Hepatic stellate cell (primary cell): Measurements from ENCODE around the gene BCAN.
A peak's percentile ranks its signal among the peaks of the same experiment; 100 is the strongest.

ENCODE experiments used
- DNase-seq: peaks from one replicate; pipeline ENCODE4 v3.0.0; 2011; ENCODE audit warnings: low spot score

Gene BCAN

DNA sequence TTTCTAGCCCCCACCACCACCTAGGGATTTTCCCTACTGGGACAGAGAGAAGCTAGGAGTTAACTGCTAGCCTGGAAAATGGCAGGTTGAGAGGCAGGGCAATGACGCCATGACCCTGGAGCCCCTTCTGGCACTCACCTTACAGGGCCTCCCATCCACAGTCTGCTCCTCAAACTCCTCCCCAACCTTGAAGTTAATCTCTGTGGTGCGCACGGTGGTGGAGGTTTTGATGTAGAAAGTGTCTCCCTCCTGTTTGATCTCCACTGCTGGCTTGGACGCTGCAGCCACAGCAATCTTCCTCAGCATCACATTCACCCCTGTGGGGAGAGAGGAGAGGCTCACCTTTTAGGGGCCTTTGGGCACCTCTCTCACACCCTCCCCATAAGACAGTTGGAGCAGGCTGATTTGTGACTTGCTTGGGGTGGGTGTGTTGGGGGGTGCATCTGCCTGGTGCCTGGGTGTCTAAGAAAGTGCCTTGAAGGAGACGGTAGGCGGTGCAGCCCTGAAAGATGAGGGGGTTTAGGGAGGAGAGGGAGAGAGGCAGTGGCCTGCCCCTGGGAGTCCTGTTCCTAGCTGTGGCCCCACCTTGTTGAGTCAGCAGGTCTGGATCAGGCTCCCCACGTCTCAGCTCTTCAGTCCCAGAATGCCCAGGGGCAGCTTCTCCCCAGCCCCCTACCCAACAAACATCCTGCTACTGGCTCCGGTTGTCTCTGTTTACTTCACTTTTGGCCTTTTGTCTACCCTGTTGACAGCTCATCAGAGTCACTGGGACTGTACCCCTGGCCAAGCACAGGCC lies 59.0 kb downstream of the BCAN start:
- no peak for DNase-seq

DNA sequence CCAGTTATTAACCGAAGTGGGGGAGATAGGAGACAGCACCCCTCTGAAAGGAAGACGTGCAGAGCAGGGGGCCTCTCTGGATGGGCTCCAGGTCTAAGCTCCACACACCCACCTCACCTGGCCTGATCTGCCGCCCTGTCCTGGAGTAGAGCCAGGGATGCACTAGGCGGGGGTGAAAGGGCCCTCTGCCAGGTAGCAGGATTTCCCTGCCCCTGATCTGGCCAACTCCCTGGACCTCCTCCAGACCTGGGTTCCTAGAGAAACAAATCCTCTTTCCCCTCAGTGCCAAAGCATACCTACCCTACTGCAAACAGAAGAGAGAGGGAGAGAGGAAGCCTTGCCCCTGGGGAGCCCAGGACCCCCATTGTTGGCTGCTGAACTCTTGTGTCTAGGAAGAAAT lies 61.4 kb downstream of the BCAN start:
- no peak for DNase-seq

DNA sequence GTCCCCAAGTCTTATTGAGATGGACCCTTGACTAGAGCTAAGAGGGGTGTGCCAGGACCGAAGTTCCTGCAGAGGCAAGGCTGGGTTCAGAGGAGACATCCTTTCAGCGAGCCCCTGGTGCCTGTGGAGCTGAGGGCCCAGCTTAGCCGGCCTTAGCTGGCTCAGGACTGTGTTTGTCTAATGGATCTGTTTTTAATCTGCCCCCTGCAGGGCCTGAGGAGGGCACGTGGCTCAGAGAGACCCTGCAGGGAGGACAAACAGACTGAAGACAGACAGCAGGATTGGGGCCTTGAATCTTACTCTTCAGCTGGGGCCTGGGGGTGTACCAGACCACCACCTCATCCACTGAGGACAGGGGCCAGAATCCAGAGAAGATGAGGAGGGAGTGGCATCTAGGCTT lies 61.8 kb downstream of the BCAN start:
- no peak for DNase-seq

DNA sequence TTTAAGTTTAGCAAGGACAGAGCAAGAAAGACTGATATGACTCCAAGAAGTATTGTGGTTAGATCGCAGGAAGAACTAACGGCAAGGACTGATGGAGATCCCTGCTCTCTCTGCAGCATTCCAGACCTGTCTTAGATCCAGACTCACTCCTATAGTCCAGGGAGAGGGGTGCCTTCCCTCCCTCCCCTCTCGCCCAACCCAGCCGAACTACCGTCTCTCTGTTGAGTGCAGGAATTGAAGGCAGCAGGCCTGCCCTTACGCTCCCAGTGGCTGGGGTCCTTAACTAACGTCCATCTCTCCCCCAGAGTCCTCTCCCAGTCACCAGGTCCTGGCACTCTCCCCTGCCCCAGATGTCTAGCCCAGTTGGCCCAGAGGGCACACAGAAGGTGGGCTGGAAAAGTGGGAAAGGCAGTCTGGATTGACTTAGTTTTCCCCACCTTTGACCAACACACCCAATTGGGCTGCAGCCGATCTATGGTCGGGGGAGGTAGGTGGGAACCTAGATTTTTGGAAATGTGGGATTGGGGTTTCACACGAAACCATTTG lies 62.3 kb downstream of the BCAN start:
- no peak for DNase-seq

DNA sequence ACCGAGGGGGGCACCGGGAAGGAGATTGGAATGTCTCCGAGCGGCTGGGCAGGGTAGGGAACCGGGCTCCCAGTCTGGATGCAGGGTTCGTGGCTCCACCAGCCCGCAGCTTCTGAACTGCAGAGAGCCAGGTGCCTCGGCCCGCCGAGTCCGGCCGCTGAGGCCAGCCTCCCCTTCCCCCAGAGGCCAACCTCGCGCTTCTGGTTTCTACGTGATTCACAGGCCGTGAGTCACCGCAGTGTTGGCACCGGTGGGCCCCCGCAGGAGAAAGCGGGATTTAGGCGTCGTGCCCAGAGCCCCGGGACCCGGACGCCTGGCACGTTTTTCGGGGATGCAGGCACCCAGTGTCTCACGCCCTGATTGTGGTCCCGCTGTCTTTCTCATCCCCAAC lies 63.0 kb downstream of the BCAN start:
- peak; percentile 78 for DNase-seq

DNA sequence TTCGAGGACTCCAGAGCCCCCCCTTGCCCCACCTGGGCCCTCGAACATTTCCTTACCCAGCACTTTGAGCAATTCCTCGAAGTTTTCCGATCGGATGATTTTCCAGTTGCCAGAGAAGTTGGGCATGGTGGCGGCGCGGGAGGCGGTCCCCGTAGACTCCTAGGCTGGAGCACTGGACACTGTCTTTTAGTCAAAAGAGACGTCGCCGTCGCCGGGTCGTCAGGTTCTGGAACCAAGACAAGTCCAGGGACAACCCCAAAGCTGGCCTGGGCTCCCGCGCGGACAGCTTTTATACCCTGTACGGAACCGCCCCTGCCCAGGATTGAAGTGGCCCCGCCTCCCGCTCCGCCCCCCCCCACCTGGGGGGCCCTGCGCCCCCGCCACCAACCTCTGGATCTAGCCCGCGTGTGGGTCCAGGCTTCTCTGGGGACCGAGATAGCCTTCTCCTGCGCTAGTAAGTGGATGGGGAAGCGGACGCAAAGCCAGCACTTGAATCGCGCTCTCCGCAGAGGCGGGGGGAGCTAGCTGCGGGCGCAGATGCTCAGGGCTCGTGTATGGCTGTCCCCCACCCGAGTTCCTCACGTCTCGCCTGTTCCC lies 63.5 kb downstream of the BCAN start, which contains the start of gene CRABP2:
Gene CRABP2, minus strand, starts transcription at position 263 of the 597 bp plus-strand sequence. Its CDS starts 137 bp downstream, at position 126.
- DNase-seq: no peak

DNA sequence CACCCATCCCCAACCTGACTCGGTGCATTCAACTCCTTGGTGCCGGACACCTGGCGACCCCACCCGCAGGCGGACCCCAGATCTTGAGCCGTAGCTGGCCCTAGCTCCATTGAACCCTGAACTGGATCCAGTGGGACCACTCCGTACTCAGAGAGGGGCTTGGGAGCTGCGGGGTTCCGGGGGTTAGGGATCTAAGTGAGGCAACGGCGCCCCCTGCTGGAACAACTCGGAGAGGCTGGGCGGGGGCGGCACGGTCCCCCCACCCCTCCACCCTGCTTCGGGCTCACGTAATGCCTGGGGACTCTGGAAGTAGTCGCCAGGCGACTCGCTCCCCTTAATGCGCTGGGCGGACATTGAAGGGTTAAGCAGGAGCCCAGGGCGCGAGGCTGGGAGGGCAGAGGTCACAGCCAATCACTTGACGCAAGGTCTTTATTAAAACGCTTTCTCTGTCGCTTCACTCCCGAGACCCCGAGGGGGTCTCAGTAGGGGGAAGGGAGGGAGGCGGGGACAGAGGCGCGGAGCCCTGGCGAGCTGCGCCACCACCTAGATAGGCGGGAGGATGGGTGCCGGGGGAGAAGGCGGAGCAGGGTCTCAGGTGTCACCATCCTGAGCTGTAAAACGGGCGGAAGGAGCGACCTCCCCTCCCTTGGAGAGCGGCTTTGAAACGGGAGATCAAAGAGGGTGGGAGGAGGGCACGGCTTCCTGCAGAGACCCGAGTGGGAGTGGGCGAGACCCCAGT lies 64.2 kb downstream of the BCAN start:
- peak; percentile 82 for DNase-seq

DNA sequence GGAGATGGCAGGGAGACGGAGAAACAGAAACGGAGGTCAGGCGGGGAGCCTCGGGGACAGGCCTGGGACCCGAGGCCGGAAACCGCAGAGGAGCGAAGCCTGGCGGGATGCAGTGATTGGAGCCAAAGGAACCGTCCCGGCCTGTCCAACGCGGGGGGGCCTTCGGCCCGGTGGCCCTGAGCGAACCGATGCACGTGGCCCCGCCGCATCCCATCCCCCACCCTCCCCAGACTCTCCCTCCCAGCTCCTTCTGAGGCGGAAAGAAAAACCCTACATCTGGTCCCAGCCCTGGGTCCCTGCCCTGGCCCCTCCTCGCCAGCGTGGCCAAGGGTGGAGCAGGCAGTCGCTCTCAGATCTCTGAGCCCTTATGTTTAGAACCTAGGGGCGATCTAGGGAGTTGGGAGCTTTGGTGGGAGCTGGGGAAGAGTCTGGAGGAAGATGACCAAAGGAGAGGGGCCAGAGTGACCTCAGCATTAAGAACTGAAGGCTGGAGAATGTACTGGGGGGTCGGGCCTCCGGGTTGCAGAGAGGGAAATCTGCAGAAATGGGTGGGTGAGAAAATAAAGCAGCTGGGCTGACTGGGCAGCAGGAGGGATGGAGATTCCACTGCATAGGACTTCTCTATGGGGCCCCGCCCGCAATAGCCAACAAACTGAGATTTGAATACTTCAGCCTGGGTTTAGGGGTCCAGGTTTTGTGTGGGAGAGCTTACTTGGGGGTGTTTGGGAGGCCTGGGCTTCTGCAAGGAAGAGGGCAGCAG lies 64.9 kb downstream of the BCAN start:
- DNase-seq: peak; percentile 49

DNA sequence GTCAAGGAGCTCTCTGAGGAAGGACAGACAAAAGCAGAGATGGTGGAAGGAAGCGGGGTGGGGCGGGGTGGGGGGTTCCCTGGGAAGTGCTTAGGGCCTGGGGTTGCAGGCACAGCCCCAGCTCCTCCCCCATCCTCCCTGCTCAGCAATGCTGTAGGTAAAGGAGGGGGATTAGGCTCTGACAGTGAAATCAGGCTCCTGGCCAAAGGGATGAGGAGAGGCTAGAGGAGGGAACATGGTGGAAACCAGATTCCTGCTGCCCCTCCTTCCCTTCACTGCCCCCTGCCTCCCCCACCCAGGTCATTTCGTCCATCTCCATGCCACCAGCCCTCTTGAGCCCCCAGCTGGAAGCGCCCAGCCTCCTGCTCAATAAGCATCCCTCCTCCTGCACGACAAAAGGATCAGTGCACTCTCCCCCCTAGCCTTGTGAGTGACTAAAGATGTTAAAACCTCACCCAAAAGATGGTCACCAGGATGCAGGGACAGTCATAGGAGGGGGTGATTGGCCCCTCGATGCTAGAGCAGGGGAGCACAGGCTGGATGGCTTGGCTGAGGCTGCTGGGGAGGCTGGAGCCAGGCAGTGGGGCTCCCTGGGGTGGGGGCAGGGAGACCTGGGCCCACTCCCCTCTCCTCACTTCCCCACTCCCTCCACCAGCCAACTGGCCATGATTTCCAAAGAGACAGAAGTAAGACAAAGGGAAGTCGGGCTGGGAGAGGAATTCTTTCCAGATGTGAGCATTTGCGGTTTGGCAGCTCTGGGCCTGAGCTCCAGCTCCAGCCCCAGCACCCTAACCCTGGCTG lies 65.7 kb downstream of the BCAN start:
- DNase-seq: no peak

DNA sequence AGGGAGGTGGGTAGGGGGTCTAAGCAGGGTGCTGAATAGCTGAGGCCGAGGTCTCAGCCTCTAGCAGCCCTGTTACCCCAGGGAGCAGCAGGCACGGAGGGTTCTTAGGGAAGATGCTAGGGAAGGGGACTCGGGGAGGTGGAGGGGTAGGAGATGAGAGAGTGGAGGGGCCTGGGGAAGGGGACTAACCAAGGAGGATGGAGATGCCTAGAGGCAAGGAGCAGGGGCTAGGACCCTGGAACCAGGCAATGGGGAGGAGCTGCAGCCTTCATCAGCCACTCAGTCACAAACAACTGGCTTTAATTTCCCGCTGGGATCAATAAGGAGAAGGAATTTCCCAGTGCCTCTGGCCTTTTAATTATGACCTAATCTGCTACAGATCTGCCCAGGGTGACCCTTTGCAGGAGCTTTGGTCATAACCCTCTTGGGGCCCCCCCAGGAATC lies 66.3 kb downstream of the BCAN start:
- DNase-seq: no peak

DNA sequence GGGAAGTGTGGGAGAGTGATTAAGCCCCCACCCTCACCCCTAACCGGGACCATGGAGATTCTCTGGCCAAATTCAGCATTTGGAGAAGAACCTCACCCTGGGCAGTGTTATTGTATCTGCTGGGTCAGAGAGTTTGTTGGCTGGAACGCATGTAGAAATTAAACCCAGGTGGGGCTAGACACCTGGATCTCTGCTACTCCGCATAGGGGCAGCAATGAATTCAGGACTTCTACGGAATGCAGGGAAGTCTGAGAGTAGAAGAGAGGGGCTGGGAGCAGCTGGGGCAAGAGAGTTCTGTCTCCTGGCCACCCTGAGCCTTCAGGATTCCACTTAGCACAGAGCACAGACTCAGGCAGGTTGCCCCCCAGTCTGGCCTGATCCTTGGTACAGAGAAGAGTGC lies 67.1 kb downstream of the BCAN start:
- no peak for DNase-seq
